Measurements from ENCODE around the gene BMP7. TPM values are rescaled to one million over a fixed set of nuclear protein-coding genes. Genes with fewer than 3 reads are reported as not detected.

The BMP7 gene
- total RNA-seq, 2 experiments from 2014 or later = not detected

GRCh38 chr20:57162362-57162652 is 104.1 kb downstream of the BMP7 start:
- ChIA-PET POLR2A (no interaction called here), CTCF (no interaction called here)
- Histone ChIP-seq H3K9me3 (ENCODE audit: control insufficient read depth in 1 of 2, insufficient read depth in 1 of 2, low read length in 2 of 2) (peaks cover 0 to 19% of the 10 kb centered on the region in 2 experiments), H3K4me1 (ENCODE audit: insufficient read depth, low read length) (no peaks in the 10 kb centered on the region), H3K27ac (ENCODE audit: low read depth in 1 of 2, low read length in 2 of 2) (no peak overlapping the region), H3K36me3 (ENCODE audit: insufficient read depth, low read length) (no peaks in the 10 kb centered on the region), H3K4me3 (ENCODE audit: low read length) (no peak overlapping the region), H3K27me3 (ENCODE audit: control insufficient read depth in 1 of 2, insufficient read depth in 2 of 2, low read length in 2 of 2) (peaks cover 0 to 1% of the 10 kb centered on the region in 2 experiments)
- no peak for DNase-seq
- Mint-ChIP-seq H3K27ac (no peak overlapping the region), H3K36me3 (ENCODE audit: low read depth) (no peaks in the 10 kb centered on the region), H3K27me3 (peaks cover 15% of the 10 kb centered on the region), H3K9me3 (peaks cover 3% of the 10 kb centered on the region), H3K4me3 (no peak overlapping the region), H3K4me1 (ENCODE audit: low read depth) (no peaks in the 10 kb centered on the region)
- intact Hi-C loops (cut with DNase I, micrococcal nuclease) = no loop called here
- no peak for TF ChIP-seq CTCF (IDR thresholded peaks at IDR 0.05)
- no peak for ATAC-seq (ENCODE audit: poor library complexity)

- no peak overlapping the region for H3K27ac ChIP-seq (ENCODE audit: low read depth in 1 of 2, low read length in 2 of 2)
- H3K9me3 ChIP-seq (ENCODE audit: control insufficient read depth in 1 of 2, insufficient read depth in 1 of 2, low read length in 2 of 2) = peaks cover 0 to 19% of the 10 kb centered on the region in 2 experiments
- H3K27me3 ChIP-seq (ENCODE audit: control insufficient read depth in 1 of 2, insufficient read depth in 2 of 2, low read length in 2 of 2) = no peaks in the 10 kb centered on the region
- peaks cover 15% of the 10 kb centered on the region for H3K27me3 Mint-ChIP-seq
- H3K36me3 ChIP-seq (ENCODE audit: insufficient read depth, low read length) = no peaks in the 10 kb centered on the region
- H3K36me3 Mint-ChIP-seq (ENCODE audit: low read depth) = no peaks in the 10 kb centered on the region
- H3K4me3 ChIP-seq (ENCODE audit: low read length) = no peak overlapping the region
- no peaks in the 10 kb centered on the region for H3K4me1 ChIP-seq (ENCODE audit: insufficient read depth, low read length)
- POLR2A ChIA-PET = no interaction called here
- H3K4me3 Mint-ChIP-seq = no peak overlapping the region
- DNase-seq (no peak), ATAC-seq (ENCODE audit: poor library complexity) (no peak)
- intact Hi-C loops (cut with DNase I, micrococcal nuclease) = no loop called here
- H3K4me1 Mint-ChIP-seq (ENCODE audit: low read depth) = no peaks in the 10 kb centered on the region
- peaks cover 3% of the 10 kb centered on the region for H3K9me3 Mint-ChIP-seq
- CTCF ChIA-PET = no interaction called here
- no peak for TF ChIP-seq CTCF (IDR thresholded peaks at IDR 0.05)
- H3K27ac Mint-ChIP-seq = no peak overlapping the region
Observed at GRCh38 chr20:57161478-57162361, 104.7 kb downstream of the BMP7 start.

GRCh38 chr20:57160985-57161384 is 105.5 kb downstream of the BMP7 start:
- Histone ChIP-seq H3K27me3 (ENCODE audit: control insufficient read depth in 1 of 2, insufficient read depth in 2 of 2, low read length in 2 of 2) (no peaks in the 10 kb centered on the region), H3K4me1 (ENCODE audit: insufficient read depth, low read length) (no peaks in the 10 kb centered on the region), H3K36me3 (ENCODE audit: insufficient read depth, low read length) (no peaks in the 10 kb centered on the region), H3K27ac (ENCODE audit: low read depth in 1 of 2, low read length in 2 of 2) (no peak overlapping the region), H3K4me3 (ENCODE audit: low read length) (no peak overlapping the region), H3K9me3 (ENCODE audit: control insufficient read depth in 1 of 2, insufficient read depth in 1 of 2, low read length in 2 of 2) (peaks cover 0 to 24% of the 10 kb centered on the region in 2 experiments)
- Mint-ChIP-seq H3K4me3 (no peak overlapping the region), H3K9me3 (peaks cover 3% of the 10 kb centered on the region), H3K27me3 (peaks cover 15% of the 10 kb centered on the region), H3K27ac (no peak overlapping the region), H3K36me3 (ENCODE audit: low read depth) (no peaks in the 10 kb centered on the region), H3K4me1 (ENCODE audit: low read depth) (no peaks in the 10 kb centered on the region)
- POLR2A ChIA-PET = no interaction called here
- no peak for DNase-seq
- CTCF ChIA-PET = no interaction called here
- intact Hi-C loops (cut with DNase I, micrococcal nuclease) = loop anchor here in 1 of 2 experiments (1.0 kb wide), 1 partner anchor 27 kb away; no protein-coding TSS in a partner anchor
- TF ChIP-seq CTCF (IDR thresholded peaks at IDR 0.05) = no peak
- no peak for ATAC-seq (ENCODE audit: poor library complexity)

All from CD4-positive, alpha-beta T cell (primary cell).